ENCODE results near the gene COLEC11.
"Not testable (repeated sequence)": the region's sequence is repeated elsewhere in the genome, so short reads cannot be mapped to it uniquely, and the experiment has no call there.

COLEC11 gene

DNA sequence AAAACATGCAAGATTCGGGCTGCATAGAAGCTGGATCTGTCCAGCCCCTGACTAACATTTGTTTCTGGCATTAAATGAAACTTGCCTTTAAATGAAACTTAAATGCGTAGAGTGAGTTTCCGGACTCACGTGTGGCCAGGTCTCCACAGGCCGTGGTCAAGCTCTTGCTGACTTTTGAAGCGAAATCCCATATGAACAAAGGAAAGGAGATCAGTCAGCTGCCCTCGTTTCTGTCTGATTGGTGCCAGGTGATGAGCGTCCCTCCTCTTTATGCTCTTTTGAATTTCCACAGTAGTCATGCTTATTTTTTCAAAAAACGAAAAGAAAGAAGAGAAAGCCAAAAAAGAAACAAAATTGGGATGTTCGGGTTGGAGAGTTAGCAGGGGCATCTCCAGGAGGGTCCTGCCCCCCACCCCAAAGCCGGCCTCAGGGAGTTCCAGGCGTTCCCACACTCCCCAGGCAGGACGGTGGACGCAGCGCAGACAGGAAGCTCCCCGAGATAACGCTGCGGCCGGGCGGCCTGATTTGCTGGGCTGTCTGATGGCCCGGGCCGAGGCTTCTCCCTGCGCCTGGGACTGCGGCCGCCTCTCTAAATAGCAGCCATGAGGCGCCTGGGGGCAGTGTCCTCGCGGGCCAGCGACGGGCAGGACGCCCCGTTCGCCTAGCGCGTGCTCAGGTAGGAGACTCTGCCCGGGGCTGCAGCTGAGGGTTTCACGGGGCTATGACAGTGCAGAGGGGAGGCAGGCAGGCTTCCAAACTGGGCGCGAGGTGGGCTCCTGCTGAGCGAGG is at the start of gene COLEC11:
Gene COLEC11, plus strand, starts transcription at position 620 of the 789 bp plus-strand sequence. CDS start 9,229 bp downstream, outside the sequence.
- DNase-seq = no peak

- peak; percentile 22 for DNase-seq
Observed at GRCh38 chr2:3545788-3546478, 49.0 kb upstream of the COLEC11 start.

DNA sequence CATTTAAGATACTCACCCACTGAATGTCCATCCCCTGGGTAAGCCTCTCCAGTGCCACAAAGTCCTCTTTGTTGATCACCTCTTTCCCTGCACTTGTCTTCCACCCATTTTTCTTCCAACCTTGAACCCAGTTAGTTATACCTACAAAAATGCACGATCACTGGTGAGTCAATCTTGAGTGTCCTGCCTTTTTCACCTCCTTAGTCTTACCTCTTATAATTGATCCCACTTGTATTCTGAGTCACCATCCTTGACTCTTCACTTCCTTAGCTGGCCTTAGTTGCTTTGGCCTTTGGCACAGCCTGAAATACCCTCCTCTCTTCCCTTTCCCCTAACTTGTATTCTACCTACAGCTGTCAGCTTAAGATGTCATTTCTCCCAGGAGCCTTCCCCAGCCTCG is 47.0 kb upstream of the COLEC11 start:
- no peak for DNase-seq

DNA sequence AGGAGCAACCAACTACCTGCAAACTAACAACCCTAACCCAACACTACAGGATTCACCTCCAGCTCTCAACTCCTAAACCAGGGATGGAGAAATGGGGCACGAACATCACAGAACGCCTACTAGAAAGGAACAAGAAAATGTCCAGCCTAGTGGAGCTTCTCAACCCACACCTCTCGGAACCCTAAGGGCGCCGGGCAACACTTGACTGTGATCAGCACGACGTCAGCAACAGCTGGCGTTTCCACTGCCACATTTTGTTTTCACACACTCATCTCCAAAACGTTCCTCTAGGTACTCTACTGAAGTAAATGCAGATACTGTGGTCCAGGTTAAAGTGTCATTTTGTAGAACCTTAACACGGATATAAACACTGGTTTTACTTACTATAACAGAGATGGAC is 41.0 kb upstream of the COLEC11 start:
- DNase-seq = no peak

DNA sequence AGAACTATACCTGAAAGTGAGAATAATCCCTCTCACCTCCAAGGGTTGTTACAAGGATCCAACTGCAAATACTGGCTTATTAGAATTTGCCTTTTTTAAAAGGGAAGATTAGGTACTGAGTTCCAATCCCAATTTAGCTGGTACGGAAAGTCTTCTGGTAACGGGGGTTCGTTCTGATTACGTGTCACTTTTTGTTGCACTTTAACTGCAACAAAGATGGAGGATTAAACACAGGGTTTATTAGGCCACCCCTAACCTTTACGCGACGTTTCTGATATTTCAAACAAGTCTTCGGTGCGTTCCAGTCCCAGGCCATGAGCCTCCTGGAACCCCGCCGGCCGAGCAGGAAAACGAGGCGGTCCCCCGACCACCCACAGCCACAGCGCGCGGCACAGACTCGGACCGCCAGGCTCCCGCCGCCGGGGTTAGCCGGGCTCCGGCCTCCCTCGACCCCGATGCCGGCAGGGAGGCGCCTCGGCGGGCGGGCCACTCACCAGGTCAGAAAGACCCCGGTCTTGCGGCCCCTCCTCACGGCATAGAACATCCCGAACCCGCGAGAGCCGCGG is 37.2 kb upstream of the COLEC11 start:
- no peak for DNase-seq

DNA sequence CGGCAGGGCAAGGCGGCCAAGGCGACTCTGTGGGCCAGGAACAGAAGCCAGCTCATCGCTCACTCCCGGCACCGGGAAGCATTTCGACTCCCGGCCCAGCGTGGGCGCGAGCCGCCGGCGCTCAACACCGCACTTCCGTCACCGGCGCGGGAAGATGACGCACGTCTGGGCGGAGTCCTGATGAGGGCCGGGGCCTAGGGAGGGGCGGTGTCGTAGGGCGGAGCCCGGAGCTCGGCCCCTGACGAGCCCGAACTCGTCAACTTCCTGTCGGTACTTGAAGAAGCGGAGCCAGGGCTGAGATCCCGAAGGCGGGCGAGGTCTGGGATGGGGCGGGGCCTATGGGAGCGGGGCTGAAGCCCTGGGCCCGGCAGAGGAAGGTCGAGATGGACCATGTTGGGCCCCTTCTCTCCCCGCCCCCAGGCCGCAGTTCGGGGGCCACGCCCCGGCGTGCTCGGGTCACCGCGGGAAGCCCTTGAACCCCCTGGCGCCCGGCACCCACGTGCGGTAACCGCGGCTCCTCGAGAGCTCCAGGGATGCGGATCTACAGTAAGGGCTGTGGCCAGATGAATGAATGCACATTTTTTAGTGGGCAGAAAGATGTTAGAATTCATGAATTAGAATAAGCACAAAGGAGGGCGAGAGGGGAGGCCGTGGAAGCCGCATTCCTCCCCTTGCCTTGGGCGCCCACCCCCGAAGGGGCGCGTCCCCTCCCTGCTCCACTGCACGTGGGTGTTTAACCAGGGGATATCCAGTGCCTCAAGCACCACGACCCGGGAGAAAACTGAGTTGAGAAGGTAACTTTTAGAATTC is 36.5 kb upstream of the COLEC11 start, which contains the start of gene RNASEH1:
Gene RNASEH1, minus strand, starts transcription at position 129 of the 810 bp plus-strand sequence. Its CDS starts 73 bp downstream, at position 56.
- peak; percentile 98 for DNase-seq

DNA sequence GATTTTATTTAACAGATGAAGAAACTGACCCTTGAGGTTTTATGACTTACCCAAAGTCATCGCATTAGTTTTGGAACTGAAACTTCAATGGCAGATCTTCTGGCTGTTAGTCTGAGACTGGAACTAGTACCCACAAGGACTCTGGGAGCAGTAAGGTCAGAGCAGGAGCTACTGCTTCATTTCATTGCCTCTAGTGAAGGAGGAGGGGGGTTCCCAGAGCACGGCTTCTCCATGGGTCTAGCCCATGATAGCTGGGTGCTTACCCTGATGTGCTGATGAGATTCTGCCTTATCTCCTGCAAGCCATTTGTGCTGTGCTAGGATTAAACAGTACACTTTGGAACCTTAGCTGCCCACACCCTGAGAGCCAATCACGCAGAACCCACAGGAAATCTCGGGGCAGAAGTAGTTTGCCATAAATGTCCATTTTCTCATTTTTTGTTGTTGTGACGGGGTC is 31.4 kb upstream of the COLEC11 start:
- no peak for DNase-seq

DNA sequence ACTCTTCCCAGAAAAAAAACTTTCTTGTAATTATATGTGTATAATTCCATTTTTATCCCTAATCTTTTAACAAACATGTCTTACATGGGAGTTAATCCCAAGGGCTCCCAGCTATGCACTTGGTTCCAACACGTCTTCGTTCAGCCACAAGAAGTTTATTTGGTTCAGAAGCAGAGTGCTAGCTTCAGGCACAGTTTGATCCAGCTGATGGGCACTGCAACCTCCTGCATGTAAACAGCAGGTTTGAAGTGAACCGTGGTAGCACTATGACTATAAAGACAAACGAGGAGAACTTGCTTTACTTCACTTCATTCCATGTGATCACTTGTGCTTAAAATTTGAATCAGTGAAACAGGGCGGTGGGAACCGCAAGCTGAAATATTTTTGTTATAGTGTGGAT is 29.8 kb upstream of the COLEC11 start:
- no peak for DNase-seq

DNA sequence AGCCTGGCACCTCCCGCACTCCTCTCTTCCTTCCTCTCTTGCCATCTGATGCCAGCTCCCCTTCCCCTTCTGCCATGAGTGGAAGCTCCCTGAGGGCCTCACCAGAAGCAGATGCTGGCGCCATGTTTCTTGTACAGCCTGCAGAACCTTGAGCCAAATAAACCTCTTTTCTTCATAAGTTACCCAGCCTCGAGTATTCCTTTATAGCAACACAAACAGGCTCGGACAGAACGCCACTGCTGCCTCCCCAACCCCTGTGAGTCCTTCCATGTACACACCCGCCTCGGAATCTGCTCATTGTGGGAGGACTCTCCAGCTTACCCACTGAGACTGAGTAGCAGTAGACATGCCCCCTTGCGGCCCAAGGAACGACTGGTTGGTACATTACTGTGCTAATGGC is 28.1 kb upstream of the COLEC11 start:
- DNase-seq = no peak

- not testable (repeated sequence) for DNase-seq
Observed at GRCh38 chr2:3569656-3570055, 25.3 kb upstream of the COLEC11 start.

- DNase-seq = no peak
Observed at GRCh38 chr2:3571284-3571683, 23.6 kb upstream of the COLEC11 start.

GRCh38 chr2:3572620-3573019 is 22.3 kb upstream of the COLEC11 start:
- no peak for DNase-seq

DNA sequence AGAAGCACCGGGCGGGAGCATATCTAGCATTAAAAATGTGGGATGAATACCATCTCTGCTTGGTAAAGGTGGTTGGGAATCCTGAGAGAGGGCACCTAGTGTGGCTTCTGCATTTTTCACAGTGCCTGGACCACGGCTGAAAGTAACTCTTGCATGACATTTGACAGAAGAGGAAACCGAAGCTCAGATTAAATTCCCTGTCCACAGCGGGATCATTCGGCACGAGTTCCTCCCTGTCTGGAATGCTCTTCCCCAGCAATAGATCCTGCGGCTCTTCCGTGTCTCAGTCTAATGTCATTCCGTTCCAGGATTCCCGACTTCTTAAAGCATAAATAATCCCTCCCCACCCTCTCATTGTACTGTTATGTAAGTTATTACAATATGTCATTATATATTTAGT is 20.8 kb upstream of the COLEC11 start:
- no peak for DNase-seq

DNA sequence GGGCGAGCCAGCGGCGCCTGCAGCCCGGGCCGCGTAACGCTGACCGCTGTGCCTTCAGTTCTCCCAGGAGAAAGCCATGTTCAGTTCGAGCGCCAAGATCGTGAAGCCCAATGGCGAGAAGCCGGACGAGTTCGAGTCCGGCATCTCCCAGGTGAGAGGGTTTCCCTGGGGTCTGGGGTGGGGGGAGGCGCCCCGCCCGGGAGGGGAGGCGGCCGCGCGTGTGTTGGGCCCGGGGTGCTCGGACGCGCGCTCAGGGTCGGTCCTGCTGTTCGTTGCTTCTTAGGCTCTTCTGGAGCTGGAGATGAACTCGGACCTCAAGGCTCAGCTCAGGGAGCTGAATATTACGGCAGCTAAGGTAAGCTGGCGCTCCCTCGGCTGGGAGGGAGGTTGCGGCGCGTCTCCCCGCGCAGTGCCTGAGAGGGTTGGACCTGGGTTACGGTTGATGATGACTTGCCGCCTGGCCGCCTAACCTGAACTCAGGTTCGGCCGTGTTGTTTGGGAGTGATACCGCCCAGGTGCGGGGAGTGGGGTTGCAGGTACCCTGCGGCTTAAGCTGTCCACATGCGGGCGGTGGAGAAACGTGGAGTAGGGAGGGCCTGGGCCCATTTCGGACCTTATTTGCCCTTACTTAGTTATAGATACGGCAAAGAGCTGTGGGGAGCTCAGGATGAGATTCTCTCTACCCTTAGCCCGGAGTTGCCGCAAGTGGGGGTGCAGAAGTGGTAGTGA is 19.2 kb upstream of the COLEC11 start:
- DNase-seq = no peak

GRCh38 chr2:3576263-3576630 is 18.7 kb upstream of the COLEC11 start:
- not testable (repeated sequence) for DNase-seq

GRCh38 chr2:3578987-3579386 is 15.9 kb upstream of the COLEC11 start:
- DNase-seq = no peak

DNA sequence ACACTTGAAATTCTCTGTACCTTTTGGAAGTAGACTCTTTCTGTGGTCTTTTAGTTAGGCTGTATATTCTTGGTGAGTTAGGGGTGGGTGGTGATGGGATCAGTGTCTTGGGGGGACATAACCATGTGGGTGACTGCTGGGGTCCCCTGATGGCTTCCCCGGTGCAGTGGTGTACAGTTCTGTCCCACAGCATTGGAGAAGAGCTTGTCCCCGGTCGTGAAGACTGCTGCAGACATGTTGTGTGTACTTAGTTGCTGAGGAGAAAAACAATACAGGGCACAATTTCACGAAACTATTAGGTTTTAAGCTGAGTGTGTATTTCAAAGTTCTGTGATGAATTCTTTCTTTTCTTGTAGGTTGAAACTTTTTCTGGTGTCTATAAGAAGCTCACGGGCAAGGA is 14.5 kb upstream of the COLEC11 start:
- no peak for DNase-seq

- DNase-seq = no peak
Observed at GRCh38 chr2:3581367-3582262, 13.3 kb upstream of the COLEC11 start.

DNA sequence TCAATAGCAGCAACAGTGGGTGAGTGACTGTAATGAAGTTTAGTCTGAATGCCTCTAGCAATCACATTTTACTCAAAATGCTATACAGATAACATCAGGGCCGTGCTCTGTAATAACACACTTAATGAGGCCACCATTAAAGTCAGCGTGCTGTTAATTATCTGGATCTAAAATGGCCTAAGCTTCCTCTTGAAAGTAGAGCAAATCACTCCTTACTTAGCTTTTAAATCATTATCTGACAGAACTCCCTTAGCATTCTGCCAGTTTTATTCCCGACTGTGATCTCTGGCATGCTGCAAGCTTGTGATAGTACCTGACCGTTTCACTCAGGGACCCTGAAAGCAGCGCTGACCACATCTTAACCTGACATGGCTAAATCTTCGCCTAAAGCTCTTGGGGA is 10.8 kb upstream of the COLEC11 start:
- no peak for DNase-seq

GRCh38 chr2:3584608-3585260 is 10.2 kb upstream of the COLEC11 start:
- DNase-seq = no peak

All from NCI-H774 (cell line).